Mesothelial cell of epicardium (in vitro differentiated cells): ENCODE measurements around the gene EXD2. TPM values are rescaled to one million over a fixed set of nuclear protein-coding genes. Genes with fewer than 3 reads are reported as not detected.

Experiments used
- DNase-seq, 2 experiments: peaks; one replicate each; pipeline ENCODE4 v3.0.0; 2021; ENCODE audit warnings: low spot score in 2 of 2; ENCODE audit not compliant: unreplicated experiment in 2 of 2
- H3K27ac Mint-ChIP-seq: 2 replicates; pipeline ENCODE4 v1.8.0; 2021; ENCODE audit warnings: mixed read lengths
- H3K27me3 Mint-ChIP-seq: 2 replicates; pipeline ENCODE4 v1.8.0; 2021; ENCODE audit warnings: low read depth, mixed read lengths
- H3K36me3 Mint-ChIP-seq: 2 replicates; pipeline ENCODE4 v1.8.0; 2021; ENCODE audit warnings: mixed read lengths
- H3K4me1 Mint-ChIP-seq: 2 replicates; pipeline ENCODE4 v1.8.0; 2021; ENCODE audit warnings: mixed read lengths
- H3K4me3 Mint-ChIP-seq: 2 replicates; pipeline ENCODE4 v1.8.0; 2021; ENCODE audit warnings: mild to moderate bottlenecking, moderate library complexity, mixed read lengths
- H3K9me3 Mint-ChIP-seq: 2 replicates; pipeline ENCODE4 v1.8.0; 2021; ENCODE audit warnings: mixed read lengths
- total RNA-seq: library from RNA; stranded (reverse); gene quantifications from 3 replicates; pipeline ENCODE4 v1.2.1, GENCODE V29; 2021
- TF ChIP-seq, protein P1 (sequence below): fragments of 200-600 bp; sonication (generic); IDR thresholded peaks from one replicate; pipeline ENCODE4 v1.5.0; 2021; ENCODE audit warnings: antibody characterized with exemption; ENCODE audit not compliant: unreplicated experiment

Gene EXD2
- total RNA-seq, 1 donor from 2014 or later, result 30.6 TPM

DNA sequence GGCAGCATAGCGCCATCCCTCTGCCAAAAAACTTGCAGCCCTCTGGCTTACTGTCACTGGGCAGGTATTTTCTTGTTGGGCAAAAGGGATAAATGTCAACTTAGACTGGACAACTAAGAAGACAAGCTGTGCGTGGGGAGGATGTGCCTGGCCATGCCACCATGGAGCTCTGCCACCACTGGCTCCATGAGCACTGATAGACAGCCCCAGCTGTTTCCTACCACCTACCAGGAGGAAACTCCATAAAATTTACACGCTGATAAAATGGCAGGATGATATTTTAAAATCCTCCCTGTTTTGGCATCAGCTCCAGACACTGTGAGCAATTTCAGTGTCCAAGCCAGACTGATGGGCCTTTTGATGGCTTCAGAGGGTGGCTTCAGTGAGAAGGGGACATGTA is 61.6 kb downstream of the EXD2 start:
- H3K36me3 Mint-ChIP-seq, result no peaks in the 10 kb centered on the region
- no peaks in the 10 kb centered on the region for H3K4me1 Mint-ChIP-seq

DNA sequence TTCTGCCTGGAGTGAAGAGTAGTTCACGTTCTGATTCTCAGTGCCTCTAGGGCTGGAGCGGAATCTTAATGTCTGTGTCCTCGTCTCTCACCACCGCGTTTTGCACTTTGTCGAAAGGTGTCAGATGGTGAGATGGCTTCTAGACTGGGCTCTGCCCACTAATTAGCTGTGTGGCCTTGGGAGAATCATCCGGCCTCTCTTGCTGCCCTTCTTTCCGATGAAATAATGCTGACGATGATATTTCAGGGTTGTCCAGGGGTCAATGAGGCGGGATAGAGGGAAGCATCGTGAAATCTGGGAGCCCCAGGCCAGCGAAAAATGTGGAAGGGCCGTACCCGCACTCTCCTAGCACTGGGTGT is 67.8 kb downstream of the EXD2 start:
- Mint-ChIP-seq H3K36me3 (no peaks in the 10 kb centered on the region), H3K27me3 (peaks cover 78% of the 10 kb centered on the region), H3K4me3 (peak overlapping the region; percentile 78), H3K4me1 (peaks cover 10% of the 10 kb centered on the region), H3K9me3 (no peaks in the 10 kb centered on the region), H3K27ac (no peak overlapping the region)
- no peak for DNase-seq
- TF ChIP-seq, protein P1, sequence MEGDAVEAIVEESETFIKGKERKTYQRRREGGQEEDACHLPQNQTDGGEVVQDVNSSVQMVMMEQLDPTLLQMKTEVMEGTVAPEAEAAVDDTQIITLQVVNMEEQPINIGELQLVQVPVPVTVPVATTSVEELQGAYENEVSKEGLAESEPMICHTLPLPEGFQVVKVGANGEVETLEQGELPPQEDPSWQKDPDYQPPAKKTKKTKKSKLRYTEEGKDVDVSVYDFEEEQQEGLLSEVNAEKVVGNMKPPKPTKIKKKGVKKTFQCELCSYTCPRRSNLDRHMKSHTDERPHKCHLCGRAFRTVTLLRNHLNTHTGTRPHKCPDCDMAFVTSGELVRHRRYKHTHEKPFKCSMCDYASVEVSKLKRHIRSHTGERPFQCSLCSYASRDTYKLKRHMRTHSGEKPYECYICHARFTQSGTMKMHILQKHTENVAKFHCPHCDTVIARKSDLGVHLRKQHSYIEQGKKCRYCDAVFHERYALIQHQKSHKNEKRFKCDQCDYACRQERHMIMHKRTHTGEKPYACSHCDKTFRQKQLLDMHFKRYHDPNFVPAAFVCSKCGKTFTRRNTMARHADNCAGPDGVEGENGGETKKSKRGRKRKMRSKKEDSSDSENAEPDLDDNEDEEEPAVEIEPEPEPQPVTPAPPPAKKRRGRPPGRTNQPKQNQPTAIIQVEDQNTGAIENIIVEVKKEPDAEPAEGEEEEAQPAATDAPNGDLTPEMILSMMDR, result no peak

More for the DNA sequence above, 61.6 kb downstream of the EXD2 start:
- DNase-seq, result no peak
- TF ChIP-seq, protein P1, result no peak
- Mint-ChIP-seq H3K27me3 (peaks cover 32% of the 10 kb centered on the region), H3K27ac (no peak overlapping the region), H3K9me3 (no peaks in the 10 kb centered on the region), H3K4me3 (no peak overlapping the region)

GRCh38 chr14:69259527-69260189 is 68.4 kb downstream of the EXD2 start, which contains the start of gene GALNT16:
Gene GALNT16 (plus strand): TSS chr14:69260158. CDS start chr14:69260291, 133 bp downstream.
- Mint-ChIP-seq H3K9me3 (no peaks in the 10 kb centered on the region), H3K36me3 (no peaks in the 10 kb centered on the region), H3K27me3 (peaks cover 77% of the 10 kb centered on the region), H3K4me3 (peak within 1 kb of the TSS; percentile 78), H3K4me1 (peaks cover 10% of the 10 kb centered on the region), H3K27ac (no peak within 1 kb of the TSS)
- TF ChIP-seq, protein P1, result peak; percentile 51
- DNase-seq, result peak; percentile 53 to 73

GRCh38 chr14:69260190-69260860 is 69.0 kb downstream of the EXD2 start:
- TF ChIP-seq, protein P1, result no peak
- peak overlapping the region; percentile 78 for H3K4me3 Mint-ChIP-seq
- H3K27ac Mint-ChIP-seq, result no peak overlapping the region
- no peaks in the 10 kb centered on the region for H3K36me3 Mint-ChIP-seq
- peaks cover 75% of the 10 kb centered on the region for H3K27me3 Mint-ChIP-seq
- H3K4me1 Mint-ChIP-seq, result peaks cover 10% of the 10 kb centered on the region
- DNase-seq, result peak; percentile 34 to 61
- no peaks in the 10 kb centered on the region for H3K9me3 Mint-ChIP-seq

DNA sequence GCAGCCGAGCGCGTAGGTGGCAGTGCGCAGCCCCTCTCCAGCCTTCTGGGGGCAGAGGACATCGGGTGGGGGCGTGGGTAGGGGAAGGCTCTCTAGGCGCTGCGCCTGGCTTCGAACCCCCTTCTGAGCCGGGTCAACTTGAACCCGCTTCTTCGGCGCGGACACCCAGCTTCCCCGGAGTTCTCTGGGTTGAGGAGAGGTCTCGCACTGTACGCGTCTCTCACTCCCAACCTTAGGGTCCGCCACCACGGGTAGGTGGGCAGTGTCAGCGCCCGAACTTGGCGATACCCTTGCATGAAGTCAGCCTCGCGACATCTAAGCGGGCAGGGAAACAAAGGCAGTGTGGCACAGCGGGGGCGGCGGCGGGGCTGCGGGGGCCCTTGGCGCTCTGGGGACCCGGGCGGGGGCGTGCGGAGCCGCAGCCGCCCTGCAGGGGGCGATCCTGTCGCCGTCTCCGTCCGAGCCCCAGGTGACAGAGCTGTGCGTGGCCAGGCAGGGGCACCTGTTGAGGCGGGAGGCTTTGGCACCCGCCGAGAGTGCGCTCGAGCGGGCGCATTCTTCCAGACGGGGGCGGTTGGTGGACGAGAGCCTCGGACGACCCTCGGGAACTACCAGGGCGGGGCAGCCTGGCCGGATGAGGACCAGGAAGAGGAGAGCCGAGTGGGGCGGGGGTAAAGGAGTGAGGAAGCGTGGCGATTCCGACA is 69.7 kb downstream of the EXD2 start:
- Mint-ChIP-seq H3K36me3 (no peaks in the 10 kb centered on the region), H3K4me3 (peak overlapping the region; percentile 78), H3K27me3 (peaks cover 79% of the 10 kb centered on the region), H3K4me1 (peaks cover 10% of the 10 kb centered on the region), H3K9me3 (no peaks in the 10 kb centered on the region), H3K27ac (no peak overlapping the region)
- peak in 1 of 2 experiments; percentile 65 for DNase-seq
- TF ChIP-seq, protein P1, result peak; percentile 74
